ENCODE measurements around the gene RNF20.
"Not testable (repeated sequence)": the region's sequence is repeated elsewhere in the genome, so short reads cannot be mapped to it uniquely, and the experiment has no call there.

RNF20 gene

GRCh38 chr9:101509572-101509971 lies 24.1 kb upstream of the RNF20 start:
- Histone ChIP-seq H3K4me1 (ENCODE audit: control insufficient read depth, insufficient read depth, low read length) (peaks cover 60% of the 10 kb centered on the region), H3K4me3 (ENCODE audit: low read length) (no peak overlapping the region), H3K27me3 (replicated peaks; ENCODE audit: control insufficient read depth, insufficient read depth, low read length) (no peaks in the 10 kb centered on the region), H3K9ac (ENCODE audit: low read length) (no peak overlapping the region), H3K36me3 (ENCODE audit: control insufficient read depth, insufficient read depth, low read length, severe bottlenecking) (no peaks in the 10 kb centered on the region), H3K9me3 (ENCODE audit: control insufficient read depth, low read length) (no peaks in the 10 kb centered on the region)
- no peak for DNase-seq (ENCODE audit: low read depth)

- Histone ChIP-seq H3K4me1 (ENCODE audit: control insufficient read depth, insufficient read depth, low read length) (peaks cover 63% of the 10 kb centered on the region), H3K4me3 (ENCODE audit: low read length) (no peak overlapping the region), H3K9ac (ENCODE audit: low read length) (no peak overlapping the region), H3K36me3 (ENCODE audit: control insufficient read depth, insufficient read depth, low read length, severe bottlenecking) (no peaks in the 10 kb centered on the region), H3K9me3 (ENCODE audit: control insufficient read depth, low read length) (no peaks in the 10 kb centered on the region), H3K27me3 (replicated peaks; ENCODE audit: control insufficient read depth, insufficient read depth, low read length) (no peaks in the 10 kb centered on the region)
- no peak for DNase-seq (ENCODE audit: low read depth)
Measured at GRCh38 chr9:101510459-101510858, 23.2 kb upstream of the RNF20 start.

GRCh38 chr9:101511009-101511408 lies 22.6 kb upstream of the RNF20 start:
- H3K36me3 ChIP-seq (ENCODE audit: control insufficient read depth, insufficient read depth, low read length, severe bottlenecking) = no peaks in the 10 kb centered on the region
- H3K9ac ChIP-seq (ENCODE audit: low read length) = no peak overlapping the region
- H3K27me3 ChIP-seq (replicated peaks; ENCODE audit: control insufficient read depth, insufficient read depth, low read length) = no peaks in the 10 kb centered on the region
- H3K4me1 ChIP-seq (ENCODE audit: control insufficient read depth, insufficient read depth, low read length) = peaks cover 62% of the 10 kb centered on the region
- no peak overlapping the region for H3K4me3 ChIP-seq (ENCODE audit: low read length)
- H3K9me3 ChIP-seq (ENCODE audit: control insufficient read depth, low read length) = no peaks in the 10 kb centered on the region
- no peak for DNase-seq (ENCODE audit: low read depth)

GRCh38 chr9:101512116-101512515 lies 21.5 kb upstream of the RNF20 start:
- no peak for DNase-seq (ENCODE audit: low read depth)

GRCh38 chr9:101513351-101513750 lies 20.3 kb upstream of the RNF20 start:
- no peak for DNase-seq (ENCODE audit: low read depth)
- Histone ChIP-seq H3K4me3 (ENCODE audit: low read length) (no peak overlapping the region), H3K9ac (ENCODE audit: low read length) (no peak overlapping the region), H3K4me1 (ENCODE audit: control insufficient read depth, insufficient read depth, low read length) (peaks cover 38% of the 10 kb centered on the region), H3K9me3 (ENCODE audit: control insufficient read depth, low read length) (no peaks in the 10 kb centered on the region), H3K36me3 (ENCODE audit: control insufficient read depth, insufficient read depth, low read length, severe bottlenecking) (no peaks in the 10 kb centered on the region), H3K27me3 (replicated peaks; ENCODE audit: control insufficient read depth, insufficient read depth, low read length) (no peaks in the 10 kb centered on the region)

More at GRCh38 chr9:101512116-101512515, 21.5 kb upstream of the RNF20 start:
- no peaks in the 10 kb centered on the region for H3K9me3 ChIP-seq (ENCODE audit: control insufficient read depth, low read length)
- H3K27me3 ChIP-seq (replicated peaks; ENCODE audit: control insufficient read depth, insufficient read depth, low read length) = no peaks in the 10 kb centered on the region
- H3K9ac ChIP-seq (ENCODE audit: low read length) = no peak overlapping the region
- peaks cover 51% of the 10 kb centered on the region for H3K4me1 ChIP-seq (ENCODE audit: control insufficient read depth, insufficient read depth, low read length)
- no peaks in the 10 kb centered on the region for H3K36me3 ChIP-seq (ENCODE audit: control insufficient read depth, insufficient read depth, low read length, severe bottlenecking)
- no peak overlapping the region for H3K4me3 ChIP-seq (ENCODE audit: low read length)

- no peaks in the 10 kb centered on the region for H3K27me3 ChIP-seq (replicated peaks; ENCODE audit: control insufficient read depth, insufficient read depth, low read length)
- no peak overlapping the region for H3K4me3 ChIP-seq (ENCODE audit: low read length)
- peaks cover 34% of the 10 kb centered on the region for H3K4me1 ChIP-seq (ENCODE audit: control insufficient read depth, insufficient read depth, low read length)
- H3K9me3 ChIP-seq (ENCODE audit: control insufficient read depth, low read length) = no peaks in the 10 kb centered on the region
- H3K36me3 ChIP-seq (ENCODE audit: control insufficient read depth, insufficient read depth, low read length, severe bottlenecking) = no peaks in the 10 kb centered on the region
- DNase-seq (ENCODE audit: low read depth) = peak; percentile 74
- H3K9ac ChIP-seq (ENCODE audit: low read length) = no peak overlapping the region
Measured at GRCh38 chr9:101514071-101514470, 19.6 kb upstream of the RNF20 start.

- H3K27me3 ChIP-seq (replicated peaks; ENCODE audit: control insufficient read depth, insufficient read depth, low read length) = no peaks in the 10 kb centered on the region
- H3K36me3 ChIP-seq (ENCODE audit: control insufficient read depth, insufficient read depth, low read length, severe bottlenecking) = no peaks in the 10 kb centered on the region
- H3K4me3 ChIP-seq (ENCODE audit: low read length) = no peak overlapping the region
- peaks cover 32% of the 10 kb centered on the region for H3K4me1 ChIP-seq (ENCODE audit: control insufficient read depth, insufficient read depth, low read length)
- no peaks in the 10 kb centered on the region for H3K9me3 ChIP-seq (ENCODE audit: control insufficient read depth, low read length)
- no peak overlapping the region for H3K9ac ChIP-seq (ENCODE audit: low read length)
- DNase-seq (ENCODE audit: low read depth) = no peak
Measured at GRCh38 chr9:101516655-101517054, 17.0 kb upstream of the RNF20 start.

GRCh38 chr9:101518489-101518888 lies 15.2 kb upstream of the RNF20 start:
- peaks cover 13% of the 10 kb centered on the region for H3K4me1 ChIP-seq (ENCODE audit: control insufficient read depth, insufficient read depth, low read length)
- not testable (repeated sequence) for H3K4me3 ChIP-seq (ENCODE audit: low read length); DNase-seq (ENCODE audit: low read depth); H3K9me3 ChIP-seq (ENCODE audit: control insufficient read depth, low read length); H3K36me3 ChIP-seq (ENCODE audit: control insufficient read depth, insufficient read depth, low read length, severe bottlenecking); H3K9ac ChIP-seq (ENCODE audit: low read length); H3K27me3 ChIP-seq (replicated peaks; ENCODE audit: control insufficient read depth, insufficient read depth, low read length)

- DNase-seq (ENCODE audit: low read depth) = no peak
- Histone ChIP-seq H3K9ac (ENCODE audit: low read length) (no peak overlapping the region), H3K27me3 (replicated peaks; ENCODE audit: control insufficient read depth, insufficient read depth, low read length) (no peaks in the 10 kb centered on the region), H3K9me3 (ENCODE audit: control insufficient read depth, low read length) (no peaks in the 10 kb centered on the region), H3K4me1 (ENCODE audit: control insufficient read depth, insufficient read depth, low read length) (no peaks in the 10 kb centered on the region), H3K36me3 (ENCODE audit: control insufficient read depth, insufficient read depth, low read length, severe bottlenecking) (no peaks in the 10 kb centered on the region), H3K4me3 (ENCODE audit: low read length) (no peak overlapping the region)
Measured at GRCh38 chr9:101524371-101524770, 9.3 kb upstream of the RNF20 start.

- DNase-seq (ENCODE audit: low read depth) = peak; percentile 5
- no peaks in the 10 kb centered on the region for H3K4me1 ChIP-seq (ENCODE audit: control insufficient read depth, insufficient read depth, low read length)
- H3K36me3 ChIP-seq (ENCODE audit: control insufficient read depth, insufficient read depth, low read length, severe bottlenecking) = no peaks in the 10 kb centered on the region
- H3K27me3 ChIP-seq (replicated peaks; ENCODE audit: control insufficient read depth, insufficient read depth, low read length) = no peaks in the 10 kb centered on the region
- H3K4me3 ChIP-seq (ENCODE audit: low read length) = no peak overlapping the region
- H3K9me3 ChIP-seq (ENCODE audit: control insufficient read depth, low read length) = no peaks in the 10 kb centered on the region
- no peak overlapping the region for H3K9ac ChIP-seq (ENCODE audit: low read length)
Measured at GRCh38 chr9:101527066-101527465, 6.6 kb upstream of the RNF20 start.

GRCh38 chr9:101528015-101528414 lies 5.6 kb upstream of the RNF20 start:
- H3K4me3 ChIP-seq (ENCODE audit: low read length) = no peak overlapping the region
- H3K27me3 ChIP-seq (replicated peaks; ENCODE audit: control insufficient read depth, insufficient read depth, low read length) = no peaks in the 10 kb centered on the region
- H3K9ac ChIP-seq (ENCODE audit: low read length) = no peak overlapping the region
- H3K9me3 ChIP-seq (ENCODE audit: control insufficient read depth, low read length) = no peaks in the 10 kb centered on the region
- H3K4me1 ChIP-seq (ENCODE audit: control insufficient read depth, insufficient read depth, low read length) = peaks cover 3% of the 10 kb centered on the region
- H3K36me3 ChIP-seq (ENCODE audit: control insufficient read depth, insufficient read depth, low read length, severe bottlenecking) = no peaks in the 10 kb centered on the region
- no peak for DNase-seq (ENCODE audit: low read depth)

GRCh38 chr9:101530076-101530711 lies 3.5 kb upstream of the RNF20 start:
- H3K4me3 ChIP-seq (ENCODE audit: low read length) = no peak overlapping the region
- H3K4me1 ChIP-seq (ENCODE audit: control insufficient read depth, insufficient read depth, low read length) = peaks cover 10% of the 10 kb centered on the region
- H3K9me3 ChIP-seq (ENCODE audit: control insufficient read depth, low read length) = no peaks in the 10 kb centered on the region
- peak; percentile 94 for DNase-seq (ENCODE audit: low read depth)
- no peaks in the 10 kb centered on the region for H3K27me3 ChIP-seq (replicated peaks; ENCODE audit: control insufficient read depth, insufficient read depth, low read length)
- peaks cover under 1% of the 10 kb centered on the region for H3K36me3 ChIP-seq (ENCODE audit: control insufficient read depth, insufficient read depth, low read length, severe bottlenecking)
- no peak overlapping the region for H3K9ac ChIP-seq (ENCODE audit: low read length)
